Activated CD8-positive, alpha-beta memory T cell treated with anti-CD3 and anti-CD28 coated beads, Interleukin-2, amount 50 U/mL, for 4 hours (primary cell): Measurements from ENCODE around the gene AHRR.
A peak's percentile ranks its signal among the peaks of the same experiment; 100 is the strongest.

Experiments
- DNase-seq: peaks from one replicate; pipeline ENCODE4 v3.0.0-alpha.2; 2020

Gene AHRR

GRCh38 chr5:431001-431710, 109.6 kb downstream of the AHRR start:
- peak; percentile 48 for DNase-seq

GRCh38 chr5:431711-432050, 110.2 kb downstream of the AHRR start:
- DNase-seq = no peak

- no peak for DNase-seq
These were observed 110.8 kb downstream of the AHRR start for GRCh38 chr5:432201-432927.

GRCh38 chr5:432928-433791, 111.6 kb downstream of the AHRR start:
- DNase-seq = no peak

- DNase-seq = no peak
These were observed 112.3 kb downstream of the AHRR start for GRCh38 chr5:433836-434235.

- DNase-seq = no peak
These were observed 113.1 kb downstream of the AHRR start for GRCh38 chr5:434443-435146.

- peak; percentile 11 for DNase-seq
These were observed 113.8 kb downstream of the AHRR start for GRCh38 chr5:435156-435790.

- peak; percentile 13 for DNase-seq
These were observed 114.6 kb downstream of the AHRR start for GRCh38 chr5:435961-436640.

- DNase-seq = no peak
These were observed 115.1 kb downstream of the AHRR start for GRCh38 chr5:436641-436975.

- peak; percentile 5 for DNase-seq
These were observed 115.8 kb downstream of the AHRR start for GRCh38 chr5:437281-437771.

- DNase-seq = peak; percentile 7
These were observed 117.0 kb downstream of the AHRR start for GRCh38 chr5:438481-438981.

- no peak for DNase-seq
These were observed 117.7 kb downstream of the AHRR start for GRCh38 chr5:439181-439580.

- DNase-seq = no peak
These were observed 118.1 kb downstream of the AHRR start for GRCh38 chr5:439636-440035.

- no peak for DNase-seq
These were observed 119.1 kb downstream of the AHRR start for GRCh38 chr5:440401-441201.

- no peak for DNase-seq
These were observed 120.5 kb downstream of the AHRR start for GRCh38 chr5:441996-442334.

- peak; percentile 77 for DNase-seq
These were observed 121.1 kb downstream of the AHRR start, which contains the start of gene EXOC3 for GRCh38 chr5:442335-443238. Gene EXOC3, plus strand, starts transcription at chr5:443176. Its CDS starts 3,030 bp downstream, at chr5:446206.

GRCh38 chr5:443239-444151, 122.0 kb downstream of the AHRR start:
- DNase-seq = peak; percentile 38

GRCh38 chr5:444226-444625, 122.7 kb downstream of the AHRR start:
- DNase-seq = peak; percentile 9

- peak; percentile 8 for DNase-seq
These were observed 124.1 kb downstream of the AHRR start for GRCh38 chr5:445591-445990.
